ENCODE measurements around the gene EVX2.

EVX2 gene

GRCh38 chr2:176122052-176122682 lies 38.4 kb upstream of the EVX2 start:
- DNase-seq = no peak

DNA sequence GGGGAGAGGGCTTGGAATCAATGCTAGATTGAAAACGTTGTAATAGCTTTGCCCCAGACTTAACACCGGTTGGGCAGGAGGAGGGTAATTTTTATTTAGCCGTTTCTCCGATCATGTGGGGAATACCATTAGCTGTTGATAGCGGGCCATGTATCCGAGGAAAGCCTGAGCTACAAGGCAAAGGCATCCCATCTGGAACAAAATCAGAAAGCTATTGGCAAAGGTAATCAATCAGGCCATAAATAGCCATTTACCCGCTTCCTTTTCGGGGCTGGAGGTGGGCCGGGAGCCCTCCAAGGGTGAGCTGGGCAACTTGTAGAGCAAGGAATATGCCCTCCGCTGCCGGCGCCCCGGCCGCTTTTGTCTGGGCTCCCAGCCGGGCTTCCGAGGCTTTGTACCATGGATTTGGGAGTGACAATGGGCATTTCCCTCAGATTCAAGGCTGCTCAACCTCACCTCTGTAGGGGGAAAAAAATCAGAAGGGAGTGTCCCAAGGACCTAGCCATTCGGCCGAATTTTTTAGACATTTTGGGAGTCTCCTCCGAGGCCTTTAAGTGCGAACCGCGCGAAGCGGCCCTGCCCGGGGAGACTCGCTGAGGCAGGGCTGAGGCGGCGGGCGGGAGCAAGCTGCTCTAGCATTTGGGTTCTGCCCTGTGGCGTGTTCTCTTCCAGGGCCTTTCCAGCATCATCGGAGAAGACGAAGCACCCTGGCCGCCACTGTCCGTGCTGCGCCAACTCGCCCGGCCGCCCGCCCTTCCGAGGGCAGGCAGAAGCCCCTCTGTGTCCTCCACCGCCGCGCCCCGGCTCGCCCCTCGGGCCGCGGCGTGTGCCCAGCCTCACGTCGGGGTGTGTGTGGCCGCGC lies 37.7 kb upstream of the EVX2 start:
- no peak for DNase-seq

- DNase-seq = no peak
Observed at GRCh38 chr2:176120364-176121189, 36.8 kb upstream of the EVX2 start.

DNA sequence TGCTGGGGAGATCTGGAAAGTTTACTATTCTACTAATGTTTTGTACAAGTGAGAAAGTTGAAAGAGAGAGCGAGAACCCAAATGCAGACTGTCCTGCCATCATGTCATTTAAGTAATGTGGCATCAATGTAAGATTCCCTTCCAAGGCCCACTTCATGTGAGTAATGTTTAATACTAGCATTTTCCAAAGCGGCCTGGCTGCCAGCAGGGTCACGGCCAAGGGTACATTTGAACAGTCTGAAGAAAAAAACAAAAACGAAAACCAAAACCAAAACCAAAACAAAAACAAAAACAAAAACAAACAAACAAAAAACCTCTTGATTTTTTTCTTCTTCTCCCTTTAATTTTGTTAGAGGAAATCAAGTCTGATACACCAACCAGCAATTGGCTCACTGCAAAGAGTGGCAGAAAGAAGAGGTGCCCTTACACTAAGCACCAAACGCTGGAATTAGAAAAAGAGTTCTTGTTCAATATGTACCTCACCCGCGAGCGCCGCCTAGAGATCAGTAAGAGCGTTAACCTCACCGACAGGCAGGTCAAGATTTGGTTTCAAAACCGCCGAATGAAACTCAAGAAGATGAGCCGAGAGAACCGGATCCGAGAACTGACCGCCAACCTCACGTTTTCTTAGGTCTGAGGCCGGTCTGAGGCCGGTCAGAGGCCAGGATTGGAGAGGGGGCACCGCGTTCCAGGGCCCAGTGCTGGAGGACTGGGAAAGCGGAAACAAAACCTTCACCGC lies 35.0 kb upstream of the EVX2 start:
- no peak for DNase-seq

GRCh38 chr2:176117823-176118371 lies 34.1 kb upstream of the EVX2 start:
- DNase-seq = no peak

DNA sequence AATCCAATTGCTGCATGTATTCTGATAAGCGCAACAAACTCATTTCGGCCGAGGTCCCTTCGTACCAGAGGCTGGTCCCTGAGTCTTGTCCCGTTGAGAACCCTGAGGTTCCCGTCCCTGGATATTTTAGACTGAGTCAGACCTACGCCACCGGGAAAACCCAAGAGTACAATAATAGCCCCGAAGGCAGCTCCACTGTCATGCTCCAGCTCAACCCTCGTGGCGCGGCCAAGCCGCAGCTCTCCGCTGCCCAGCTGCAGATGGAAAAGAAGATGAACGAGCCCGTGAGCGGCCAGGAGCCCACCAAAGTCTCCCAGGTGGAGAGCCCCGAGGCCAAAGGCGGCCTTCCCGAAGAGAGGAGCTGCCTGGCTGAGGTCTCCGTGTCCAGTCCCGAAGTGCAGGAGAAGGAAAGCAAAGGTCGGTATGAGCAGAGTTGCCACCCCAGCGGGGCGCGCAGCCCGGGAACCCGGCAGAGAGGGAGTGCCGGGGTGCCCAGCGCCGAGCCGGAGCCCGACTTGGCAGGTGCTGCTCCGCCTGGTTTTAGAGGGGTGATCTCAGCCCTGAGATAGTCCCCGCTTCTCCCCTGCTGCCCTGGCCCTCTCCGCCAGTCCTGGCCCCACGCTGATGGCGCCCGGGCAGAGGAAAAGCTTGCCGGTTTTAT lies 33.5 kb upstream of the EVX2 start:
- DNase-seq = no peak

- DNase-seq = no peak
Observed at GRCh38 chr2:176115883-176116813, 32.4 kb upstream of the EVX2 start, which contains the start of gene HOXD10. Gene HOXD10, plus strand, starts transcription at chr2:176116778. Its CDS starts 56 bp downstream, at chr2:176116834.

- no peak for DNase-seq
Observed at GRCh38 chr2:176114930-176115625, 31.3 kb upstream of the EVX2 start.

DNA sequence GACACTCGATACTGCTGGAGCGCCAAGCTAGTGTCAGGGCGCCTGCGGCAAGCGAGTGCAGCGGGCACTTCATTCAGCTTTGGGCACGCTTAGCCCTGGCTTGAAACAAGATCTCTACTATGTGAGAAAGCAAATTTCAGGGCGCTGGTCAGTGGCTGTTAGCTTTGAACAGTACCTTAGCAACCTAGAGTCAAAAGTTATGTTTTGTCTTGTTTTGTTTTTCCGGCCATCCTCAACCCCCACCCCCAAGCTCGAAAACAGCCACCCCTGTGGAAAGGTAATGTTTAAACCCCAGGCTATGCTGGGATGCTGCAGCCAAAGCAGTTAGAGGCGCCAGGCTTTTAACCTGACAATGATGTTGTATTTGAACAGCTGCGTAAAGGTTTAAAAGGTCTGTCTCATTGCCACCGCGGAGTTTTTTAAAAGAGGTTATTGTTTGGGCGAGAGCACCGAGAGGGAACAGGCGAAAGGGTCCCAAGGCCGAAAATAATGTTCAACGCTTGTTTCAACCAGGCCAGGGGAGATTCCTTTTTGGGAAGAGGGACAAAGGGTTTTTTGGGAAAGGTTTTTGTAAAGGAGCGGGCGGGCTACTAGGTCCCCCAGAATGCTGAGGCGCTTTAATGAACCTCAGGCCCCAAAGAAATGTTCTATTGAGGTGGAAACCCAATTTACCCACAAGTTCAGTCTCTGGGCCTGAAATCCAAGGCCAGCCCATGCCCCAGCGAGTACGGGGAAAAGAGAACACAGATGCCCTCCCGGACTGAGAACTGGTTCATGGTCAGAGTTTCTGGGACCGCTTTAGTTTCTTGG lies 30.6 kb upstream of the EVX2 start:
- DNase-seq = peak; percentile 28

DNA sequence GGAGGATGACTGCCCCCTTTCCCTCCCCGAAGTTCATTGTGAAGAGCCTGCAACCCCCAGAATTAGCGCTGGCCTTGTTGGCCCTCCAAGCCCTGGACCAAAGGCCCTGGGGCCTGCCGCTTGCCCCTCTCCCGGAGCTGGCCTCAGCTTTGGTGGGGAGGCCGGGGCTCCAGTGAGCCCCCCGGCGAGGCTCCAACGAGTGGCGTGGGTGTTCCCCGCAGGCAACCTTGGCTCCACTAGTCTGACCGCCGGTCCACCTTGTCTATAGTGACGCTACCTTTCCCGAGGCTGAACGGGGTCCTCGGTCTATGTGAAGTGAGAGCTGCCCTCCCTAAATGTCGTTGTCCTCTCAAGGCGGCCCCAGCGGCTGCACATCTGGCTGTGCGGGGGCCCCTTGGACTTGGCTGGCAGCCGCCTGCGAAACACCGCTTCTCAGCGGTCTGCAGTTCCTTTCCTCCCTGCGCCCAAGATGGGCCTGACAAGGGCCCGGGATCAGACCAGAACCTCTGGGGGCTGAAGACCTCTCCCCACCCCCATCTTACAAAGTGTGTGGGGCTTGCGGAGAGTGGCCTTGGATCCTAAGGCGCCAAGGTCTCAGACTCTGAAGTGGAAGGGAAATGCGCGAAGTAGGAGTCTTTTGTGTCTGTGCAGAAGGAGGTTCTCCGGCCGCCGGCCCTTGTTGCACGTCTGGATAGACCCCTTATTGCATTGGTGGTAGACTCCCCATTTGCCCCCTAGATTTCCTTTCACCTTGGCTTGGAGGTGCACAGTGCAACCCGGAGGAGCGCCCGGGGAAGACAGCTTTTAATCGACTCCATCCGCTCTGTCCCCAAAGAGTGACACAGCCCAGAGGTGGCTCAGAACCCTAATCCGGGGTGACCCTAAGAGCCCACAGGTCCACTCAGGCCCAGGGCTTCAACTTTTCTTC lies 28.9 kb upstream of the EVX2 start:
- DNase-seq = no peak

DNA sequence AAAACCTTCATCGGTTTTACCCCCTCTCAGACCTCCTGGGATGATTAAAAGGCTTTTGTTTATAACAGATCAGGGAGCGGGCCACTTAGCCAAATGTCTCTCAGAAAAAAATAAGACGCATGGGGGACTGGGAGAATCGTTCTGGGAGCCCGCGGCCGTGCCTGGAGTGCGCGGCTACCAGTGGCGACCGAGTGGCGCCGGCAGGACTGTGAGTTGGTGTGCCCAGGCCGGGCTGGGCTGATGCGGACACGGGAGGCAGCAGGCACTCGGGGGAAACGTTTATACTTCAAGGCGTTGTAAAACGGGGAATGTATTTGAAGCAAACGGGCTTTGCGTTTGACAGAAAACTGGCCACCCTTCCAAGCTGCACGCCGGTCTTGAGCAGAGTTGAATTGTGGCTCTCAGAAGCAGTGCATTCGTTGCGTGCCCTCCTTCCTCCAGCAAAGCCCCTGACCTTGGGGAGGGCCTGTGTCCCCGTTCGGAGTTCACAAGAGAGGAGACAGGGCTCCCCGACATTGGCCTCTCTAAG lies 28.1 kb upstream of the EVX2 start:
- no peak for DNase-seq

- DNase-seq = no peak
Observed at GRCh38 chr2:176111309-176111663, 27.5 kb upstream of the EVX2 start.

DNA sequence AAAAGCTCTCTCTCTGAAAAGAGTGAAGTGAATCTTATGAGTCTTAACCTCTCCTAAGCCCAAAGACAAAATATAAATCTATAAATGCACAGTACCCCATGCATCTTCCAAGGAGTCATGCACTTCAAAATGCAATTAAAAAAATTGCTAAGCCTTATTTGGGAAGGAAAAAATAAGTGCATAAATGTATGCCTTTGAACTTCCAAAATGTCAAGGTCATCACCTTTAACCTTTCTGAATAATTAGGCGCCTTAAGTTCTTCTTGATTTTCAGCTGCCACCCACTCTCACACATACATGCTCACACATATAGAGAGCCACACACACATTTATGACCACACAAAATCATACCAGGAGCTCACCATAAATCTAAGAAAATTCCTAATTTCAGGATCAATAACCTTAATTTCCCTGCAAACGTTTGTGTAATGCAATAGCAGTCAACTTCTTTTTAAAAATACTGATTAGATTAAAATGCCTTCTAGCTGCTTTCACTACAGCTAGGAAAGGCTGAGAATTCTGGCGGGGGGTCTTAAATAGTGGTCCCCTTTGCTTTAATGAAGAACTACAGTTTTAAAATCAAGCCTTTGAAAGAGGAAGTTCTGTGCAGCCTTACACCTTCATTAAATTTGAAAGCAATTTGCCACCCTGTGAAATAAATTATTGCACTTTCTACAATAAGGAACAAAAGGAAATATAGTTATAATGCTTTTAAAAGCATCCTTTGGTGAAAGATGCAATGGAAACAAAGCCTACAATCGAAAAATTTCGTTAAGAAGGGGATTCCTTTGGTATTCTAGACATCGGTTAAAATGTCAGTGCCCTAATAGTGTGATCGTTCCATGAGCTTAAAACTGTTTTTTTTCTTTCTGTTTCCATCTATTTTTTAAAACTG lies 26.9 kb upstream of the EVX2 start:
- no peak for DNase-seq

- no peak for DNase-seq
Observed at GRCh38 chr2:176109946-176110345, 26.2 kb upstream of the EVX2 start.

DNA sequence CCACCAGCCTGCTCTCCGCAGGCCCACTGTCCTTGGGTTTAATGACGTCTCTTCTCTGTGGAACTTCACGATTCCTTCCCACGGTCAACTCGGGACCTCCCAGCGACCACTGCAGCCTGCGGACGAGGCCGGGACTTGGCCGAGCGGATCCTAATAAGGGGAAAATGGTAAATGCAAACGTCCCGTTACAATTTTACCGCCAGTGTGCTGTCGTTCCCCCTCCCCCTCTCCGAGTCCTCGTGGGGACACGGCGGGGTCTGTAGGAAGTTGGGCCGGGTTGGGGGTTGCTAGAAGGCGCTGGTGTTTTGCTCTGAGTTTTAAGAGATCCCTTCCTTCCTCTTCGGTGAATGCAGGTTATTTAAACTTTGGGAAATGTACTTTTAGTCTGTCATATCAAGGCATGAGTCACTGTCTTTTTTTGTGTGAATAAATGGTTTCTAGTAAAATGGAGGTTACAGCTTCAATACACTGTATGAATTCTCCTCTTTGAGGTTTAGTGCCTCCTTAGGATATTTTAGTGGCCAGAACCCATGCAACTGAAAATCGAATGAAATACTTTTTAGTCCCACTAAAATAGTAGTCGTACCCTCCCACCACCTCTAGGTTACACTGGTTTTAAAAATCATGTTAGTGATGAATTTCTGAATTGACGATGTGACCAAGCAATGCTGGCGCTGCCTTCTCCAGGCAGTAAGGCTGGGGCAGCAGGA lies 25.6 kb upstream of the EVX2 start:
- DNase-seq = no peak

DNA sequence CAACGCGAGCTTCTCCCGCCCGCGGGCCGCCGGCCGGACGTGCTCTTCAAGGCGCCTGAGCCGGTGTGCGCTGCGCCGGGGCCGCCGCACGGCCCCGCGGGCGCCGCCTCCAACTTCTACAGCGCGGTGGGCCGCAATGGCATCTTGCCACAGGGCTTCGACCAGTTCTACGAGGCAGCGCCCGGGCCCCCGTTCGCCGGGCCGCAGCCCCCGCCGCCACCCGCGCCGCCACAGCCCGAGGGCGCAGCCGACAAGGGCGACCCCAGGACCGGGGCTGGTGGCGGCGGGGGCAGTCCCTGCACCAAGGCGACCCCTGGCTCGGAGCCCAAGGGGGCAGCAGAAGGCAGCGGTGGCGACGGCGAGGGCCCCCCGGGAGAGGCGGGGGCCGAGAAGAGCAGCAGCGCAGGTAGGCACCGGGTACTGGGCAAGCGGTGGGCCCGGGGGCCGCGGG lies 24.0 kb upstream of the EVX2 start:
- no peak for DNase-seq
